RWPE1 (cell line): ENCODE results near the gene STK32C.
"Not testable (repeated sequence)": the region's sequence is repeated elsewhere in the genome, so short reads cannot be mapped to it uniquely, and the experiment has no call there.

Experiments
- CTCF ChIA-PET: fragments of 350-600 bp; sonication (Branson Sonifier 250); formaldehyde crosslinking; extraction: SDS; loops from one replicate; lab custom pipeline; 2021; lab: Yijun Ruan, JAX
- POLR2A ChIA-PET: fragments of 400-600 bp; formaldehyde crosslinking; extraction: SDS; loops from one replicate; lab custom pipeline; 2020; ENCODE audit warnings: antibody characterized with exemption; ENCODE audit not compliant: low non-redundant PET; lab: Yijun Ruan, JAX
- DNase-seq: peaks from one replicate; pipeline ENCODE4 v3.0.0; 2012; ENCODE audit warnings: low spot score
- H3K27ac ChIP-seq: fragments of 450-650 bp; 2 replicates; pipeline ENCODE4 v1.5.1; 2017
- TF ChIP-seq, protein P1 (sequence below): fragments of 450-650 bp; conservative IDR thresholded peaks from 2 replicates; pipeline ENCODE4 v1.5.1; 2017; ENCODE audit warnings: low read depth, mild to moderate bottlenecking

STK32C gene

DNA sequence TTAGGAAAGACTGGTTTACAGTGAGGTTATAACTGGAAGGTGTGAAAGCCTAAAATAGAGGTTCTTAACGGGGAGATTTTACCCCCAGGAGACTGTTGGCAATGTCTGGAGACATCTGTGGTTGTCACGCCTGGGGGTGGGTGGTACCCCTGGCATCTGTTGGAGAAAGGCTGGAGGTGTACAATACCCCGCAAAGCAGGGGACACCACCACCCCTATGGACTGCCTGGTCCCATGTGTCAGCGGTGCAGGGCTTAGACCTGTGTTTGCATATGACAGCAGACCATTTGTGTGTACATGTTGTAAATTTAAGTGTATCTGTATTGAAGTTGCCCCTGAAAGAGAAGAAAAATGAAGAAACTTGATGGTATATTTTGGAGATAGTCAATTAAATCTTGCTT lies 34.0 kb upstream of the STK32C start:
- DNase-seq = no peak
- ChIA-PET CTCF (no interaction called here), POLR2A (no interaction called here)
- H3K27ac ChIP-seq = no peak overlapping the region
- TF ChIP-seq, protein P1, sequence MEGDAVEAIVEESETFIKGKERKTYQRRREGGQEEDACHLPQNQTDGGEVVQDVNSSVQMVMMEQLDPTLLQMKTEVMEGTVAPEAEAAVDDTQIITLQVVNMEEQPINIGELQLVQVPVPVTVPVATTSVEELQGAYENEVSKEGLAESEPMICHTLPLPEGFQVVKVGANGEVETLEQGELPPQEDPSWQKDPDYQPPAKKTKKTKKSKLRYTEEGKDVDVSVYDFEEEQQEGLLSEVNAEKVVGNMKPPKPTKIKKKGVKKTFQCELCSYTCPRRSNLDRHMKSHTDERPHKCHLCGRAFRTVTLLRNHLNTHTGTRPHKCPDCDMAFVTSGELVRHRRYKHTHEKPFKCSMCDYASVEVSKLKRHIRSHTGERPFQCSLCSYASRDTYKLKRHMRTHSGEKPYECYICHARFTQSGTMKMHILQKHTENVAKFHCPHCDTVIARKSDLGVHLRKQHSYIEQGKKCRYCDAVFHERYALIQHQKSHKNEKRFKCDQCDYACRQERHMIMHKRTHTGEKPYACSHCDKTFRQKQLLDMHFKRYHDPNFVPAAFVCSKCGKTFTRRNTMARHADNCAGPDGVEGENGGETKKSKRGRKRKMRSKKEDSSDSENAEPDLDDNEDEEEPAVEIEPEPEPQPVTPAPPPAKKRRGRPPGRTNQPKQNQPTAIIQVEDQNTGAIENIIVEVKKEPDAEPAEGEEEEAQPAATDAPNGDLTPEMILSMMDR = no peak

DNA sequence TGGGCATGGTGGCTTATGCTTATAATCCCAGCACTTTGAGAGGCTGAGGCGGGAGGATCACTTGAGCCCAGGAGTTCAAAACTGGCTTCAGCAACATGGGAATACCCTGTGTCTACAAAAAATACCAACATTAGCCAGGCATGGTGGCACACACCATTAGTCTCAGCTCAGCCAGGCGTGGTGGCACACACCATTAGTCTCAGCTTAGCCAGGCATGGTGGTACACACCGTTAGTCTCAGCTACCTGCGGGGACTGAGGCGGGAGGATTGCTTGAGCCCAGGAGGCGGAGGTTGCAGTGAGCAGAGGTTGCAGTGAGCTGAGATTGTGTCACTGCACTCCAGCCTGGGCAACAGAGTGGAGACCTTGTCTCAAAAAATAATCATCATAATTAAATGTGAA lies 33.3 kb upstream of the STK32C start:
- TF ChIP-seq, protein P1 = no peak
- ChIA-PET POLR2A (no interaction called here), CTCF (no interaction called here)
- H3K27ac ChIP-seq = no peak overlapping the region
- DNase-seq = no peak

DNA sequence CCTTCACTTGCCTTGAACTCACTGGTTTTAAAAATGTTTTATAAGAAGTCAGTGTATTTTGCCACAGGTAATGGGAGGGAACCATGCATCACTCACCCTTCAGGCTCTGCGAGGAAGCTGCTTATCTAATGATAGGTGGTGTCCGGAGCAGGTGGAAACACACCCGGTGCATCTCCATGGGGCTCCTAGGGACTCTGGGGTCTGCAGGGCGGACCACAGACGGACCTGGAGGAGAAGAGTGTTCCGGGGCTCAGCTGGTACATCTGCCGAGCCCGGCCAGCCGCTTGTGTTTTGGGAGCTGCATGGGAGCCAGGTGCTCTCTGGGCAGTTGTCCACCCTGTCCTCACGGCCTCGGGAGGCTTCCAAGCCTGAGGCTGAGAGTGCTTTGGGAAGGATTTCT lies 31.5 kb upstream of the STK32C start:
- CTCF ChIA-PET = no interaction called here
- TF ChIP-seq, protein P1 = no peak
- POLR2A ChIA-PET = interaction anchor here (0.5 kb wide), 1 partner anchor 428 kb away, joined by 3 read pairs; no protein-coding TSS in a partner anchor
- H3K27ac ChIP-seq = no peak overlapping the region
- no peak for DNase-seq

DNA sequence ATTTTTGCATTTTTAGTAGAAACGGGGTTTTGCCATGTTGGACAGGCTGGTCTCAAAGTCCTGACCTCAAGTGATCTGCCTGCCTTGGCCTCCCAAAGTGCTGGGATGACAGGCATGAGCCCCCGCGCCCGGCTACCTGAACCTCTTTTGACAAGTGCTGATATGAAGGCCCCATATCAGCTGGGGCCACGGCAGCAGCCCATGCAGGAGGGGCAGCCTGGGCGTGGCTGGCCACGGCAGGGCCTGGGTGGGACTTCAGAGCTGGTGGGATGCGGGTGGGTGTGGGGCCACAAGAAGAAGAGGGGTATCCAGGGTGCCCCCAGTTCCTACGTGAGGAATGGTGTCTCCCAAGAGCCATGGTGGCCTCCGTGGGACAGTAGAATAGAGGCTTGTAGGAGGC lies 31.1 kb upstream of the STK32C start:
- ChIA-PET CTCF (no interaction called here), POLR2A (interaction anchor here (0.5 kb wide), 1 partner anchor 428 kb away, joined by 3 read pairs; no protein-coding TSS in a partner anchor)
- H3K27ac ChIP-seq = no peak overlapping the region
- TF ChIP-seq, protein P1 = no peak
- DNase-seq = no peak

- DNase-seq, POLR2A ChIA-PET, H3K27ac ChIP-seq: not testable (repeated sequence)
- CTCF ChIA-PET = interaction anchor here (0.7 kb wide), 1 partner anchor 15 kb away, joined by 4 read pairs; no protein-coding TSS in a partner anchor
Observed at GRCh38 chr10:132337854-132338253, 30.1 kb upstream of the STK32C start.

- POLR2A ChIA-PET = no interaction called here
- CTCF ChIA-PET = no interaction called here
Observed at GRCh38 chr10:132336919-132337407, 29.2 kb upstream of the STK32C start.

More at GRCh38 chr10:132336919-132337407, 29.2 kb upstream of the STK32C start:
- no peak overlapping the region for H3K27ac ChIP-seq
- no peak for DNase-seq
- TF ChIP-seq, protein P1 = no peak
